Mesothelial cell of epicardium (in vitro differentiated cells): Measurements from ENCODE around the gene SPHK2. TPM values are rescaled to one million over a fixed set of nuclear protein-coding genes. Genes with fewer than 3 reads are reported as not detected.

Experiments used
- DNase-seq, 2 experiments: peaks; one replicate each; pipeline ENCODE4 v3.0.0; 2021; ENCODE audit warnings: low spot score in 2 of 2; ENCODE audit not compliant: unreplicated experiment in 2 of 2
- H3K27ac Mint-ChIP-seq: 2 replicates; pipeline ENCODE4 v1.8.0; 2021; ENCODE audit warnings: mixed read lengths
- H3K27me3 Mint-ChIP-seq: 2 replicates; pipeline ENCODE4 v1.8.0; 2021; ENCODE audit warnings: low read depth, mixed read lengths
- H3K36me3 Mint-ChIP-seq: 2 replicates; pipeline ENCODE4 v1.8.0; 2021; ENCODE audit warnings: mixed read lengths
- H3K4me1 Mint-ChIP-seq: 2 replicates; pipeline ENCODE4 v1.8.0; 2021; ENCODE audit warnings: mixed read lengths
- H3K4me3 Mint-ChIP-seq: 2 replicates; pipeline ENCODE4 v1.8.0; 2021; ENCODE audit warnings: mild to moderate bottlenecking, moderate library complexity, mixed read lengths
- H3K9me3 Mint-ChIP-seq: 2 replicates; pipeline ENCODE4 v1.8.0; 2021; ENCODE audit warnings: mixed read lengths
- CTCF ChIP-seq: fragments of 200-600 bp; sonication (generic); IDR thresholded peaks from one replicate; pipeline ENCODE4 v1.5.0; 2021; ENCODE audit warnings: antibody characterized with exemption; ENCODE audit not compliant: unreplicated experiment
- total RNA-seq: library from RNA; stranded (reverse); gene quantifications from 3 replicates; pipeline ENCODE4 v1.2.1, GENCODE V29; 2021

SPHK2 gene
- total RNA-seq, 1 donor from 2014 or later, result 27.7 TPM

GRCh38 chr19:48600679-48601417 lies 18.5 kb upstream of the SPHK2 start:
- Mint-ChIP-seq H3K9me3 (no peaks in the 10 kb centered on the region), H3K27ac (no peak overlapping the region), H3K4me1 (no peaks in the 10 kb centered on the region), H3K4me3 (no peak overlapping the region), H3K27me3 (no peaks in the 10 kb centered on the region), H3K36me3 (no peaks in the 10 kb centered on the region)
- DNase-seq, result no peak
- no peak for TF ChIP-seq CTCF

- Mint-ChIP-seq H3K4me3 (no peak overlapping the region), H3K9me3 (no peaks in the 10 kb centered on the region), H3K36me3 (no peaks in the 10 kb centered on the region), H3K27ac (no peak overlapping the region), H3K4me1 (no peaks in the 10 kb centered on the region), H3K27me3 (no peaks in the 10 kb centered on the region)
- no peak for TF ChIP-seq CTCF
- no peak for DNase-seq
Measured at GRCh38 chr19:48603001-48603400, 16.3 kb upstream of the SPHK2 start.

- TF ChIP-seq CTCF, result no peak
- H3K27me3 Mint-ChIP-seq, result no peaks in the 10 kb centered on the region
- no peaks in the 10 kb centered on the region for H3K4me1 Mint-ChIP-seq
- H3K36me3 Mint-ChIP-seq, result no peaks in the 10 kb centered on the region
- no peaks in the 10 kb centered on the region for H3K9me3 Mint-ChIP-seq
- no peak overlapping the region for H3K4me3 Mint-ChIP-seq
- DNase-seq, result no peak
- no peak overlapping the region for H3K27ac Mint-ChIP-seq
Measured at GRCh38 chr19:48603449-48603848, 15.9 kb upstream of the SPHK2 start.

GRCh38 chr19:48603850-48604249 lies 15.5 kb upstream of the SPHK2 start:
- TF ChIP-seq CTCF, result no peak
- no peaks in the 10 kb centered on the region for H3K36me3 Mint-ChIP-seq

GRCh38 chr19:48606463-48607358 lies 12.6 kb upstream of the SPHK2 start, which contains the start of gene SPACA4:
Gene SPACA4, plus strand, starts transcription at chr19:48606742. Its CDS starts 237 bp downstream, at chr19:48606979.
- Mint-ChIP-seq H3K4me1 (no peaks in the 10 kb centered on the region), H3K27ac (no peak within 1 kb of the TSS), H3K36me3 (no peaks in the 10 kb centered on the region), H3K9me3 (no peaks in the 10 kb centered on the region), H3K27me3 (no peaks in the 10 kb centered on the region), H3K4me3 (no peak within 1 kb of the TSS)
- no peak for TF ChIP-seq CTCF
- no peak for DNase-seq

More at GRCh38 chr19:48603850-48604249, 15.5 kb upstream of the SPHK2 start:
- DNase-seq, result no peak
- Mint-ChIP-seq H3K9me3 (no peaks in the 10 kb centered on the region), H3K27ac (no peak overlapping the region), H3K4me1 (no peaks in the 10 kb centered on the region), H3K27me3 (no peaks in the 10 kb centered on the region), H3K4me3 (no peak overlapping the region)
